ENCODE data around the gene SCNN1B.
A peak's percentile ranks its signal among the peaks of the same experiment; 100 is the strongest.
"Not testable (repeated sequence)": the region's sequence is repeated elsewhere in the genome, so short reads cannot be mapped to it uniquely, and the experiment has no call there.

Gene SCNN1B, protein sequence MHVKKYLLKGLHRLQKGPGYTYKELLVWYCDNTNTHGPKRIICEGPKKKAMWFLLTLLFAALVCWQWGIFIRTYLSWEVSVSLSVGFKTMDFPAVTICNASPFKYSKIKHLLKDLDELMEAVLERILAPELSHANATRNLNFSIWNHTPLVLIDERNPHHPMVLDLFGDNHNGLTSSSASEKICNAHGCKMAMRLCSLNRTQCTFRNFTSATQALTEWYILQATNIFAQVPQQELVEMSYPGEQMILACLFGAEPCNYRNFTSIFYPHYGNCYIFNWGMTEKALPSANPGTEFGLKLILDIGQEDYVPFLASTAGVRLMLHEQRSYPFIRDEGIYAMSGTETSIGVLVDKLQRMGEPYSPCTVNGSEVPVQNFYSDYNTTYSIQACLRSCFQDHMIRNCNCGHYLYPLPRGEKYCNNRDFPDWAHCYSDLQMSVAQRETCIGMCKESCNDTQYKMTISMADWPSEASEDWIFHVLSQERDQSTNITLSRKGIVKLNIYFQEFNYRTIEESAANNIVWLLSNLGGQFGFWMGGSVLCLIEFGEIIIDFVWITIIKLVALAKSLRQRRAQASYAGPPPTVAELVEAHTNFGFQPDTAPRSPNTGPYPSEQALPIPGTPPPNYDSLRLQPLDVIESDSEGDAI

DNA sequence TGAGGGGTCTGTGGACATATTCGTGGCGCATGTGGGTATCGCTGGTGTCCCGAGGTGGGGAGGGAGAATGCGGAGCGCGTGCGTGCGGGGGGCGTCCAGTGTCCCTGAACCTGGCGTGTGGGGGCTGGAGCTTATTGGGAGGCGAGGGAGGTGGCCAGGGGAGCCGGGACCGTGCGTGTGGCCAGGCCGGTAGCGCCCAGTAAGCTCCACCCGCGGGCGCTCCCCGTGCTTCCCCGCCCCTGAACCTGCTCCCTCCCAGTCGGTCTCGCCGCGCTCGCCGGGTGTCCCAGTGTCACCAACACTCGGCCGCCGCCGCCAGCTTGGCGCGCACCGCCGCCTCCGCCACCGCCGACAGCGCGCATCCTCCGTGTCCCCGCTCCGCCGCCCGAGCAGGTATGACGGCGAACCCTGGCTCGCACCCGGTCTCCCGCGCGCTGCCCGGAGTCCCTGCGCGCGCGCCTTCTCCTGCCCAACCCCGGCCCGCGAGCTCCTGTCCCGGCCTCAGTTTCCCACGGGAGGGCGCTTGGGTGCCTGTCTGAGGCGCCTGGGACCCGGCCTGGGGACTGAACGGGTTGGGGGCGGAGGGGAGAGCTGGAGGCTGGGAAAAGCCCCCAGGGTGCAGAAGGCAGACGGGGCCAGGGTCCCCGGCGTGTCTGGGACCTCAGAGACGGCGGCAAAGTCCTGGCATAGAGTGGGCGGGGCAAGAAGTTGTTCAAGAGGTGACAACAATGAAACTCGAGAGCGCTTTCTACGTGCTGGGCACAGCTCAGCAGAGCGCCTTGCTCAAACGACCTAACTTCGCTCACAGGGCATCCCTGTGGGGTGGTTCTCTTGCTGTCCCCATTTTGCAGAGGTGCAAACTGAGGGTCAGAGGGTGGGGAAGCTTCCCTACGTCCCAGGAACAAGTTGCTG, at the start of gene SCNN1B:
TSS of gene SCNN1B (plus strand) at position 258 of the 912 bp plus-strand sequence. CDS start 46,298 bp downstream, outside the sequence.
- no peak within 1 kb of the TSS for H3K27ac ChIP-seq
- no peak for DNase-seq (ENCODE audit: low read depth, low spot score)

DNA sequence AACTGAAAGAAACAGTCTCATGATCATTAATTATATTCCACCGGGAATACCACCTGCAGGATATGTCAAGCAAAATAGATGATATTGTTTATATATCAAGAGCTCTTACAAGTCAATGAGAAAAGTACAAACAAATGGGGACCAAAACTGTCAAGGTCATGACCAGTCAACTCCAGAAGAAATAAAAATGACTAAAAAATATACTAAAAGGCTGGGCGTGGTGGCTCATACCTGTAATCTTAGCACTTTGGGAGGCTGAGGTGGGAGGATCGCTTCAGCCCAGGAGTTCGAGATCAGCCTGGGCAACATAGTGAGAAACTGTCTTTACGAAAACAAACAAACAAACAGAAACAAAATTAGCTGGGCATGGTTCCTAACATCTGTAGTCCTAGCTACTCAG, 49.8 kb upstream of the SCNN1B start:
- no peak for DNase-seq (ENCODE audit: low read depth, low spot score)
- H3K27ac ChIP-seq = no peak overlapping the region

DNA sequence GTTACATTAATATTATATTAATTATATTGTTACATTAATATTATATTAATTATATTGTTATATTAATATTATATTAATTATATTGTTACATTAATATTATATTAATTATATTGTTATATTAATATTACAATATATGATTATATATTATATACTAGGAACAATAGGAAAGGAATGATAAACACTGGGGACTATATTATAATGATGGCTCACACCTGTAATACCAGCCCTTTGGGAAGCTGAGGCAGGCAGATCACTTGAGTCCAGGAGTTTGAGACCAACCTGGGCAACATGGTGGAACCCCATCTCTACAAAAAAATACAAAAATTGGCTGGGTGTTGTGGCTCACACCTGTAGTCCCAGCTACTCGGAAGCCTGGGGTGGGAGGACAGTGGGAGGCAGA, 48.5 kb upstream of the SCNN1B start:
- not testable (repeated sequence) for H3K27ac ChIP-seq; DNase-seq (ENCODE audit: low read depth, low spot score)

DNA sequence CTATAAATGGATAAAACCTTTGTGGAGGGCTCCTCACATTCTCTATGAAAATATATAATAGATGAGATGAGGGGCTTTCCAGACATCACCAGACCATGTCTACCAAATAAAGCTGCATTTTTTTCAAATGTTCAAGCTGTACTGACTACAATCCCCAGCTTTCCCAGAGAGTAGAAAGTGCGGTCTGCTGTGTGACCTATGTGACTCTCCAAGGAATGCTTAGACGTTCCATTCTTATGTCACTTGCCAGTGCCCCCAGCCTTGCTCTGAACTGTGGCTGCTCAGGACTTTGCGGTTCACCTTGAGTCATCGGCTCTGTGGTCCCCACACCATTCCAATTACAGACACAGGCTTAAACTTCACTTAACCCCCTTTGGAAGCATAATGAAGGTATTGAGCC, 47.8 kb upstream of the SCNN1B start:
- no peak for DNase-seq (ENCODE audit: low read depth, low spot score)
- H3K27ac ChIP-seq = no peak overlapping the region

DNA sequence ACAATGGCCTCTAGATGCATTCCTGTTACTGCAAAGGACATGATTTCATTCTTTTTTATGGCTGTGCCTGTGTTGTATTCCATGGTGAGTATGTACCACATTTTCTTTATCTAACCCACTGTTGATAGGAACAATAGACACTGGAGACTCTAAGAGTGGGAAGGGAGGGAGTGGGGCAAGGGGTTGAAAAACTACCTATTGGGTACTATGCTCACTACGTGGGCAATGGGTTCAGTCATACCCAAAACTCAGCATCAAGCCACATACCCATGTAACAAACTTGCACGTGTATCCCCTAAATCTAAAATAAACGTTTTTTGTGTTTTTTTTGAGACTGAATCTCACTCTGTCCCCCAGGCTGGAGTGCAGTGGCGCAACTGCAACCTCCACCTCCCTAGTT, 47.1 kb upstream of the SCNN1B start:
- no peak for DNase-seq (ENCODE audit: low read depth, low spot score)
- H3K27ac ChIP-seq = no peak overlapping the region

DNA sequence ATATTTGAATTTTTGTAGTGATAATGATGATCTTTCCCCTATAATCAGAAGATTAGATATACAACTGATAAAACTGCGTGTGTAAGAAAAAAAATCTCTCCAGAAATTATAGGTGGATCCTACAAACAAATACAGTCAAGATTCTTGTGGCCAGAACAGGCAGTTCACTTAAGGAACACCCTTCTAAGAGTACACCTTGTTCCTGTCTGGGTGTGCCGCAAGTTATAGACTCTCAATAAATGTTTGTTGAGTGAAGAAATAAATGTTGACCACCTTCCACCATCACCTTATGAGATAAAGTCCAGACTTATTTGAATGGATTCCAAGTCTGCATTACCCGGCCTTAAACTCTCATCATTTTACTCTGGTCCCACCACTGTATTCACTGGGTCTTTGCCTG, 45.7 kb upstream of the SCNN1B start:
- DNase-seq (ENCODE audit: low read depth, low spot score) = no peak
- H3K27ac ChIP-seq = no peak overlapping the region

DNA sequence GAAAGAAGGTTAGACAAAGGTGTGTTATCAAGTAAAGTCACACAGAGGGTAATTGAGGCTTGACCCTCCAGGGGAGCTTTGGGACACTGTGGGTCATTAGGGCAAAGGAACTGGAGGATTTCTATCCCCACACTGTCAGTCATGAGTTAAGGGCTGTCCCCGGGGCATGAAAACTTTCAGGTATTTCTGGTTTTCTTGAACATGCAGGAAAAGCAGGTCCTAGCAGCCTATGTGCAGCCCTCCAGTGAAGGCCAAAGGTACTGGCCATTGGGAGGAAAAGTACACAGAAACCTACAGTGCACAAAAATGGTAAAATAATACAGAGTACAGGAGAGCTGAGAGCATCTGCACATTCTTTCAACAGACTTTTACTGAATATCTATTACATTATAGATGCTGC, 44.4 kb upstream of the SCNN1B start:
- peak overlapping the region; percentile 58 for H3K27ac ChIP-seq
- peak; percentile 12 for DNase-seq (ENCODE audit: low read depth, low spot score)

DNA sequence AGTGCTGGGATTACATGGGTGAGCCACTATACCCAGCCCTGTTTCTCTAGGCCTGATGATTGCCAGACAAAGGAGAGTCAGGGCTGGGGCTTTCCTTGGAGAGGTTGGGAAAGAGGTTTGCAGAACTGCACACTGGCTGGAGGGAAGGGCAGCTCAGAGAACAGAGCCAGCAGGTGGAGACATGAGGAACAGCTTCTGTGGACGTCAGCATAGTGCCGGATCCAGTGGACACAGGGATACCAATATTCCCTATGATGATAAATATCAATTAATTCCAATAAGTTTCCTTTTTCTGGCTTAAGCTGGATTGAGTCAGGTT, 43.2 kb upstream of the SCNN1B start:
- no peak for DNase-seq (ENCODE audit: low read depth, low spot score)
- H3K27ac ChIP-seq = peak overlapping the region; percentile 58

DNA sequence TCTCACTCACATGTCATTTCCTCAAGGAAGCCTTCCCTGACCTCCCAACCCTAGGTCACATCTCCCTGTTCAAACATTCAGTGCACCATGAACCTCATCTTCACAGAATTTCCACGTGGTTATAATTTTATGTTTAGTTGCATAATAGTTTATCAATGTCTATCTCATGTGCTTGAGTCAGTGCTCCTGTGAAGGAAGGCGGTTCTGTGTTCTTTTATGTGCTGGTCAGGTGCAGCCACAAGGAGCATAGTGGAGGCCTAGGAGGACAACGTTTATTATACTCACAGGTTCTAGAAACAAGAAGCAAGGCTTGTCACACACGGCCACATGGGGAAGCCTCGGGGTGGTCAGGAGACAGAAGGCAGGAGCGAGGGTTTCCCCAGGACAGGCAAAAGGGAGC, 34.5 kb upstream of the SCNN1B start:
- no peak overlapping the region for H3K27ac ChIP-seq
- no peak for DNase-seq (ENCODE audit: low read depth, low spot score)

DNA sequence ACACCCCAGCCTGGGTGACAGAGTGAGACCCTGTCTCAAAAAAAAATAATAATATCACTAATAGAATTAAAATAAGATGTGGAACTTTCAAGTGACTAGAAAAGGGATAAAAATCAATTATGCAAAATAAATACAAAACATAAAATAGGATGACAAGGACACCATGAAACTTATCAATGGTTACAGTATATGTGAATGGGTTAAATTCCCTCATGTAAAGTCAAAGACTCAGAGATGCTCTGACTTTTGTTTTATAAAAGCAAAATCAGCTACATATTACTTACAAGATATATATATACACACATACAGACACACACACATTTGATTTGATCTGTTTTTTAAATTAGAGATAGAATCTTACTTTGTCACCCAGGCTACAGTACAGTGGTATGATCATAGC, 33.5 kb upstream of the SCNN1B start:
- DNase-seq (ENCODE audit: low read depth, low spot score) = no peak
- no peak overlapping the region for H3K27ac ChIP-seq

DNA sequence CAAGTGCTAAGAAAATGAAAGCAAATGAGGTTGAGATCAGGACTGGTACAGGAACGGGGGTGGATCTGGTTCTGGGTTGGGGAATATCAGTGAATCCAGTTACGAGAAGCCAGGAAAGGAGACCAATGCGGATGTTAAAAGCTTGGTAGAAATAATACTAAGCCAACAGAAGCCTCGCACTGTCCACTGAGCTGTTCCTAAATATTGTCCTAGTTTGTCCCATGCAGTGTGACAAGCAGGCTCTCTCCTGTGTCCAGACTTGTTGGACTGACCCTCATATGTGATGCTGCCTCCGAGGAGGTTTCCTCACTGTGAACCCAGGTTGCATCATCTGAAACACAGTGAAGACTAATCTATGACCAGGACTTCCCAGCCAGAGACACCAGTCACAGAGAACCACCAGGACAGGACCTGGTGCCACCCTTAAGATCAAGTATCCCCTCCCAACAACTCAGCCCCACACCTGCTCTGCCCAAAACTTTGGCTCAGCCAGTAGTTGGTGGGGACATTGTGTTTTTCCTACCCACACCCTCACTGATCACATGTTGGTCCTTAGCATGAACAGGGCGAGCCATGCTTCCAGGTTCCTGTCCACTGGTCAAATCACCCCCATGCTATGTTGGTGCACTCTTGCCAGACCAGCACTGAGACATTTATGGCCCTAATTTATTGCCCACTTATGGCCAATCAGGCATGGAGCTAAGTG, 32.7 kb upstream of the SCNN1B start:
- no peak overlapping the region for H3K27ac ChIP-seq
- no peak for DNase-seq (ENCODE audit: low read depth, low spot score)

DNA sequence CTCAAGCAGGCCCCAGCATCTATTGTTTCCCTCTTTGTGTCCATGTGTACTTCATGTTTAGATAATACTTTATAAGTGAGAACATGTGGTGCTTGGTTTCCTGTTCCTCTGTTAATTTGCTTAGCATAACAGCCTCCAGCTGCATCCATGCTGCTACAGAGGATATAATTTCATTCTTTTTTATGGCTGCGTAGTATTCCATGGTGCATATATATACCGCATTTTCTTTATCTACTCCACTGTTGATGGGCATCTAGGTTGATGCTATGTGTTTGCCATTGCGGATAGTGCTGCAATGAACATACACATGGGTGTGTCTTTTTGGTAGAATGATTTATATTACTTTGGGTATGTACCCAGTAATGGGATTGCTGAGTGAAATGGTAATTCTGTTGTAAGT, 31.4 kb upstream of the SCNN1B start:
- DNase-seq (ENCODE audit: low read depth, low spot score) = no peak
- no peak overlapping the region for H3K27ac ChIP-seq

DNA sequence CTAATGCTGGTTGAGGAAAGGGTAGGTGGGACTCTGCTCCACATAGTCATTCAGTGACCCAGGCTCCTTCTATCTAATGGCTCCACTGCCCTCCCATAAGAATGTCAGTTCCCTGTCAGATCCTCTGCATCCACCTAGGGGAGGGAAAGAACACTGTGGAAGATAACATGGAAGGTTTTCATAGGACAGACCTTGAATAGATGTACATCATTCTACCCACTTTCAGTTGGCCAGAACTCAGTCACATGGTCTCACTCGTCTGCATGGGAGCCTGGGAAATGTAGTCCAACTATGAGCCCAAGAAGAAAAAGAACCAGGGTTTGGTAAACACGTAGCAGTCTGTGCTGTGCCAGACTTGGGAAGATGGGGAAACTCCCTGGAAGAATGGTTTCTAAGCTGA, 27.1 kb upstream of the SCNN1B start:
- H3K27ac ChIP-seq = no peak overlapping the region
- DNase-seq (ENCODE audit: low read depth, low spot score) = no peak

DNA sequence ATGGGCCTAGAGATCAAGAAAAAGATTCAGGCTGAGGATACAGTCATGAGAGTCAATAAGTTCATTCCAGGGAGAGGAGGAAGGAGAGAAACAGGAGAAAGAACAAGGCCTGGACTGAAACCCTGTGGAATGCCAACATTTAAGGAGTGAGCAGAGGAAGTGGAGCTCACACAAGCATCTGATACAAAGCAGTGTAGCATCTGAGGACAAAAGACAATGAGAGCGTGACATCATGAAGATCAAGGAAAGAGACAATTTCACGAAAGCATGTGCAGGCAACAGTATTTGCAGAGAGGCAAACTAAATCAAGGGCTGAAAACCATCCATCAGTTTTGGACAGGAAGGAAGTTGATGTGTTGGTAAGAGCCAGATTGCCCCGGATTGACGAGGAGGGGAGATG, 25.3 kb upstream of the SCNN1B start:
- H3K27ac ChIP-seq = no peak overlapping the region
- DNase-seq (ENCODE audit: low read depth, low spot score) = no peak

DNA sequence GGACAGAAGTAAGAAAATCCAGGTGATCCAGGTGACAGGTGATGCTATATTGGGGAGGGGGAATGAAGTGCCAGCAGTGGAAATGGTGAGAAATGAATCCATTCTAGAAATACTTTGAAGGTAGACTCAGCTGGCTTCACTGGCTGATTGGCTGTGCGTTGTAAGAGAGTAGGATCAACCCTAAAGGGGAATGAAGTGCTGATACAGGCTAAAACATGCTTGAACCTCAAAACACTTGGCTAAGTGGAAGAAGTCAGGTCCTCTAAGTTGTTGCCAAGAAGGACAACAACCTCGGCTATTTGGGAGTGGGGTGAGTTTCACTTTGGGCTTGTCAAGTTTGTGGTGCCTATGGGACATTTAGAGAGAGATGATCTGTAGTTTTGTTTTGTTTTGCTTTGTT, 24.1 kb upstream of the SCNN1B start:
- DNase-seq (ENCODE audit: low read depth, low spot score) = no peak
- H3K27ac ChIP-seq = peak overlapping the region; percentile 90

DNA sequence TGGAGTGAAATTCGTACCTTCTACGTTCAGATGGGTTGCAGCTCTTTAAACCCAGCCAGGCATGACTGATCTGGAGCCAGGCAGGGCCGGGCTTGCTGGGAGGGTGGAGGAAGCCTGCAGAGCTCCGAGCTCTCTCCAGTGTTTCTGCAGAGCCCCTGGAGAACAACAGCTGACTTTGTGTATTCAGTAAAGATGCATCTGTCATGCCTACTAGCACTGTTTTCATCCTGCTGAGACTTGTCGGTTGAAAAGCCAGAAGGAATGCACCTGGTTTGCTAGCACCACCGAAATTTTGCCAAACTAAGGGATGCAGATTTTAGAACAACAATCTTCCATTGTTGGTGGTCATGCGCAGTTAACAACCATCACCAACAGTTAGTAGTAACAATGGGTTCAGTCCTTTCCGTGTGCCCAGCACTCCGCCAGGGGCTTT, 22.4 kb upstream of the SCNN1B start:
- DNase-seq (ENCODE audit: low read depth, low spot score) = peak; percentile 88
- H3K27ac ChIP-seq = peak overlapping the region; percentile 90

DNA sequence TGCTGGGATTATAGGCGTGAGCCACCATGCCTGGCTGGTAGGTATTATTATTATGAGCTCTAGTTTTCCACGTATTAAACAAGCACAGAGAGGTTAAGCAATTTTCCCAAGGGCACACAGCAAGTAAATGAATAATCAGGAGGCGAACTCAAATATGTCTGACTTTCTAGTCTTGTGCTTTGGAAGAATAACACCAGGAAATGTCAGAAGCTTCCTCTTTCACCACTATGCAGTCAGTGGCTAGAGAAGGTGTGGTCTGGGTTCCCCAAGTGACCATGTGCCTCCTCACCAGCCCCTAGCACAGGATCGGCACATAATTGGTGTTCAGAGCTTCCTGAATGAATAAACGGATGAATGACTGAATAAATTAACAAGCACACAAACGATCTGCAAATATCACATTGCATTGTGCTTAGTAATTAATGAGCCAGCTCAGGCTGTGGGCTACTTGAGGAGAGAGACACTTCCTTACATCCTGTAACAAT, 21.6 kb upstream of the SCNN1B start:
- DNase-seq (ENCODE audit: low read depth, low spot score) = peak; percentile 87
- H3K27ac ChIP-seq = peak overlapping the region; percentile 90

DNA sequence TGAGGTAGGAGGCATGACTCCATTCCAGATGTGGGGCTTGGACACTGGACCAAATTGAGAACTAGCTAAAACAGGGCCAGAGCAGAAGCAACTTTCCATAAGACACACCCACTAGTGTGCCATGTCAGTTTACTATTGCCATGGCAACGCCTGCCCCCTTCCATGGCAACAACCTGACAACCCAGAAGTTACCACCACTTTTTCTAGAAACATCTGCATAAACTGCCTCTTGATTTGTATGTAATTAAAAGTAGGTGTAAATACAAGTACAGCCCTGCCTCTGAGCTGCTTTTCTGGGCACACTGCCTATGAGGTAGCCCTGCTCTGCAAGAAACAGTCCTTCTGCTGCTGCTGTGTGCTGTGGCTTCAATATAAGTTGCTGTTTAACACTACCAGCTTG, 19.5 kb upstream of the SCNN1B start:
- DNase-seq (ENCODE audit: low read depth, low spot score) = no peak
- peak overlapping the region; percentile 96 for H3K27ac ChIP-seq

DNA sequence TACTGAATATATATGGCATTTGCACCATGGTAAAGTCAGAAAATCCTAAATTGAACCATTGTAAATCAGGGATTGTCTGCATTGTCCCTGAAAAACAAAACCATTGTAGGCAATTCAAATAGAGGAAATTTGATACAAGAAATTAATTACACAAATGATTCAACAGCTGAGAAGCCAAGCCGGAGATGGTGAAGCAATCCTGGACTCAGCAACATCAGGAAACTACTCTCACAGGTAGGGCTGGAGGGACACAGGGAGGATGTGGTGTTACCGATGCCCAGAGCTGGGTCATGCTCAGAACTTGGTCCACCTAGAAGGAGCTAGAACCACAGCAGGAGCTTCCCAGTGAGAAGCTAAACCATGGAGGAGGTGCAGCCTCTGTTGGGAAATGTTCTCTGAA, 18.5 kb upstream of the SCNN1B start:
- no peak for DNase-seq (ENCODE audit: low read depth, low spot score)
- peak overlapping the region; percentile 96 for H3K27ac ChIP-seq

DNA sequence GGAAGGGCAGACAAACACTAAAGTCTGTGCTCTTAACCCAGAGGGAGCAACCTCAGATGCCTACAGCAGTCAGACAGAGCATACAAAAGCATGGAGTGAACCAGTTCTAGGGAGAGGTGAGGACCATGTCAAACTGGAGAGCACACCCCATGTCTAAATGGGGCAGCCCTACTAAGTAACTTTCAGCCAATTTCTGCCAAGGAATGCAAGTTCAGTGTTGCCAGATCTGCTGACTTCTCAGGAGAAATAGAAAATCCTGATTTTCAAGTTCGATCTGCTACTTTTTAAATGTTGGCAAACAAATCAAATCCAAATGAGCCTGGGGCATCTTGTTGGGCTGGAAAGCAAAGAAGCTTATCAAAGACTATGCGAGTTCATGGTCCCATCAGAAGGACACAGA, 17.5 kb upstream of the SCNN1B start:
- H3K27ac ChIP-seq = peak overlapping the region; percentile 96
- no peak for DNase-seq (ENCODE audit: low read depth, low spot score)
